Cerebellar cortex (tissue), 1 donor: ENCODE data around the gene ACBD6.

ENCODE experiments used
- DNase-seq: peaks from one replicate; pipeline ENCODE4 v3.0.0-alpha.2; 2015; ENCODE audit warnings: low spot score

Gene ACBD6

DNA sequence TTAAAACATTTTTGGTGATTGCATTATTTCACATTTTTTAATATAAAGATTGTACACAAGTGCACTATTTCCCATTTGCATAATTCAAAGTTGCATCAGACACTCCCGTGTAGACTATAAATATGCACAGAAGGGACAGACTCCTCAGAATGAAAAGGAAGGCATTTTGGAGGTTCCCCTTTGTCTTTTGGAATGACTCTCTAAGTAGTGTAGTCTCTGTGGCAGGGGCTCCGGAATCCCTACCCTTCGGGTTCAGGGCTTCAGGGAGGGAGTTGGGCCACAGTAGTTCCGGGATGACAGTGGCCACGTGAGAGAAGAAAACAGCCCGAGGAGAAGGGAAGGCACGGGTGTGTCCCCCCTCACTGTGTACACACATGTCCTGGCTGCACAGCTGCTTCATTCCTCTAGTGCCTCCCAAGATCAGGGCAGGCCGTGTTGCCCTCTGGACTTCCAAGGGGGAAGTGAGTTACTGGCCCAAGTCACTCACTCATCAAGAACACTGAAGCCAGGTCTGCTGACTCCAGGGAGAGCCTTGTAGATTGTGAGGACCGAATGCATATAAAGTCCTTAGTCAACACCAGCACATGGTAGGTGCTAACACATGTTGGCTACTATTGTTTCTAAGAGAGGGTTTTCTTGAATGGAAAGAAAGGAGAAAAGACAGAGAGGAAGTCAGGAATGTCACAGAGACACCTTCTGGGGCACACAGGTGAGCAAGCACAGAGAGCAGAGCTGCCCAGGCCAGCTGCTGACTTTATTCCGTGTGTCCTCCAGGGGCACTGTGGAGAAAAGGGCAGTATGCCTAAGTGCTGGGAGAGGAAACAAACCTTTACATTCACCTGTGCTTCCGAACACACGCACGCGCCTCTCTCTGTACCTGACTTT, 232.5 kb downstream of the ACBD6 start:
- peak; percentile 23 for DNase-seq

DNA sequence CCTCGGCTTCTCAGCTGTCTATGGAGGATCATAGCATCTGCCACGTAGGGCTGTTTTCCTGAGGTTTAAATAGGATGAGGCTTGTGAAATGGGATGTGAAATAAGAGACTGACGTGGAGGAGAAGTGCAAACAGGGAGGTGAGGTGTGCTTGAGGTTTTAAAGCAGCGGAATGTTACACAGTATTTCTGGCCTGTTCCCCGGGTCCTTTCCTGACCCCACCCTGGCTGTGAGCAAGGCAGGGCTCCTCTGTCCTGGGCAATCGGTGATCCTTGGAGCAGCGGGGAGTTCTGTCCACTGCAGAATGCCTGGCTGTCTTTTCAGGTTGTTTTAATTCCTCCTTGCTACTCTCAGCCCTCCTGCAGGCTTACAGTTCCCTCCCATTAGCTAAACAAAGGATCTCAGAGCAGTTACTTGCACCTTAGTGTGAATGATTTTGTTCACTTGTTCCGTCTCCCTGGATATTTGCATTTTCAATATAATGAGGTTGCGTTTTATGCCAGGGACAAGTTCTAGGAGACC, 233.8 kb downstream of the ACBD6 start:
- no peak for DNase-seq

DNA sequence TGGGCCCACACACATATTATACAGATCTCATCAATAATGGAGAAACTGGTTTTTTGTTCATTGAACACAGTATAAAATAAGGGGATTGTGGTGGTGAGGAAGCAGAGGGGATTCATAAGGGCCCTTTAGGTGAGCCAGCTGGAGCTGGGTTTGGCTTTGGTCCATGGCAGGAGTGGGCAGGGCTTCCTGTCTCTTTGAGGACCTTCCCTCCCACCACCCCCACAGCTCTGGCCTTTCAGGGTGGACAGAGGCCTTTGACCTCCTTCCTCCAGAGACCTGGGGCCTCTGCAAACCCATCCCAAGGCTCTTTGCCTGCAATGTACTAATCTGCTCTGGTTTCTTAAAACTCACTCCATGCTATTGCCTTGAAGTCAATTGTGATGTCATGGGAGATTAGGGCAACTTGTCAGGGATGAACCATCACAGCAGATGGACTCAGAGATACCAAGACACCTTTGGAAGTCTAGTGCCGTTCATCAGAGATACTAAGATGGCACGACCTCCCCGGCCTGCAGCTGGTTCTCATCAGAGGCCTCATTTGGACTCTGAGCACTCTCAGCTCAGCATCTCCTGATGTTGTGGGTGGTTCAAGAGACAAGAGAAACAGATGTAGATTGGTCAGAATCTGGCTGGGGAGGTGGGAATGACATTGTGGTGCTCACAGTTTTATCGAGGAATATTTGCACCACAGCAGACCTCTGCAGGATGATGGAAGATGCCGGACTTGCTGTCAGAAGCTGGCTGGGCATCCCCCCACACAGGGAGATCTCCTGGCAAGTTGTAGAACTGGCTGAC, 234.4 kb downstream of the ACBD6 start:
- DNase-seq = no peak

DNA sequence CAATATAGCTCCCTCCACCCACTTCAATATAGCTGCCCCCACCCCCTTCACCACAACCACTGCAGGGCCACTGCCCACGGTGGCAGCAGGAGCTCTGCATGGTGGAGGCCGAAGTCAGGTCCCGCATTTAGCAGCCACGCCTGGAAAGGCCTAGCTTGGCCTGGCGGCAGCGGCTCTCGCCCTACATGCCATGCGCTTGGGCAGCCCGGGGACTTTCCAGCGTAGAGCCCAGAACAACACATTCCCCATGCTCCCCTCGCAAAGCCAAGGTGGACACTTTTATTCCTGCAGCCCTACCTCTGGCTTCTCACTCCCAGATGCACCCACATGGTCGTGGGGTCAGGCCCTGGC, 235.2 kb downstream of the ACBD6 start:
- DNase-seq = no peak

DNA sequence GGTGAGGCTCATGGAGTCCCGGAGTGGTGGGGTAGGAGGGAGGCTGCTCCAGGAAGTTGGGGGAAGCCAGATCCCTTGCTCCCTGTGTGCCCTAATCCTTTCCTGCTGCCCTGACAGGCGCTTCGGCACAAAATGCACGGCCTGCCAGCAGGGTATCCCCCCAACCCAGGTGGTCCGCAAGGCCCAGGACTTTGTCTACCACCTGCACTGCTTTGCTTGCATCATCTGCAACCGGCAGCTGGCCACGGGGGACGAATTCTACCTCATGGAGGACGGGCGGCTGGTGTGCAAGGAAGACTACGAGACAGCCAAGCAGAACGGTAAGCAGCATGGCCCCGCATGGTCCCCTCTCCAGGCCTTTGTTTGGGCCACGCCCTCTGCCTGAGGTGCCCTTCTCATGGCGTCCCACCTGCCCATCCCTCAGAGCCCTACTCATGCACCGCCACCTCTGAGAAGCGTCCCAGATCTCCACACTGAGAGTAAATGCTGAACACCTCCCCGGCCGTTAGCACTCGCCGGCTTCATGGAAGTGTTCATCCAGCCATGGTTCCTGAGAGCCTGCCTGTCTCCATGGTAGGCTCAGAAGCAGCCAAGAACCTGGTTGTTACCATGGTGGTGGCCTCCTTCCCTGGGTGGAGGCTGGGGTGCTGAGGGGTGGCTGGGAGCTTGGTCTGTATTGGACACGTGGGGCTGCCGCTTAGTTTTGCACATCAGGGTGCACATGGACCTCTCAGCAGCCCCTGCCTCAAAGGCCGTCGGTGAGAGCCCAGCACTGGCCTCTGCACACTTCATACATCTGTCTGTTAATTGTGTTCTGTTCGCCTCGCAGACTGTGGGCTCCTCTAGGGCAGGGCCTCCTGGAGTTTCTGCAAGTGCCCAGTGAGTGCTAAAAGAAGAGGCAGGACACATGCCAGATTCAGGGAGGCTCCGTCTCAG, 235.8 kb downstream of the ACBD6 start:
- DNase-seq = no peak

DNA sequence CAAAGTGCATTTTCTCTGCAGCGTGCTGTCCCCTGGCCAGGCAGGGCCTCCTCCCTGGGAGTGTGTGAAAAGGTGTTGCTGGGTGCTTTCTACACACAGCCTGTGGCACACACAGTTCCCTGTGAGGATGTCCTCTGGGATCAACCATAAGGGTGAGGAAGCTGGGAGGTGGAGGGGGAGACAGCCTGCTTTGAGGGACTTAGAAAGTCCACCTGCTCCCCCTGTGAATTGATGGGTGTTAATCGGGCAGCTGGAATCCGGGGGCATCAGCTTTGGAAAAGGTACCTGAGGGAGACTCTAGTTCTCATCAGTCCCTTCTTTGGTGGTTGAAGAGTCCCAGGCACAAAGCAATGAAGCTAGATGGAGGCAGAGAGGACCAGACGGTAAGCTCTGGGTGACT, 236.5 kb downstream of the ACBD6 start:
- DNase-seq = no peak

DNA sequence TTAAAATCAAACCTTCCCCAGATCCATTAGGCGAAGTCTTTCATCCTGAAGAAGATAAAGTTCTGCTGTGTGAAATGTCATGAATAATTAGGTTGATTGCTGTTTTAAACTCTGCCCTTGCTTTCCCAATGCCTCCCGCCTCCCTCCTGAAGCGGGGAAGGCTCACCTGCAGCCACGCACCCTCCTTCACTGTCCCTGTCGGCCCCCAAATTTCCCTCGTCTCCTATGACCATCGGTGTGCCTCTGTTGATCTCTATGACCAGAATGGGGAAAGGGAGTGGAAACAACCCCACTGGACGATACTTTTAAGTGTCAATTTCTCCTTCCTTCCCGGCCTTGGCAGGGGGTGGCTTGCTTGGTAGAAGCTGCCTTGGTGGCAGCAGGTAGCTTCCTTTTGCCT, 237.2 kb downstream of the ACBD6 start:
- no peak for DNase-seq

DNA sequence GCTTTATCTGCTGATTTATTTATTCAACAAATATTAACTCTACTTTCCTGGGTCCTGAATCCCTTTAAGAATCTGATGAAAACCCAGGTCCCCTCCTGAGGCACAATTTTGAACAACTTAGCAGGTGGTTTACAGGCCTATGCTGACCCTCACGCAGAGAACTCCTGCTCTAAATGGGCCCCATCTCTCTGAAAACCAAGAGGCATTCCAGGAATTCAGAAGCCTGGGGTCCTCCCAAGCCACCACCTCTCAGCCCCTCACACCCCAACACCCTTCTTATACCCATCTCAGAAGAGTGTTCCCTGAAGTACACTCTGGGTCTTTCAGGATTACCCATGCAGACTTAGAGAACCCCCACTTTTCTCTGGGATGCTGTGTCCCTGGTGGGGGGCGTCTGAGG, 237.8 kb downstream of the ACBD6 start:
- no peak for DNase-seq

DNA sequence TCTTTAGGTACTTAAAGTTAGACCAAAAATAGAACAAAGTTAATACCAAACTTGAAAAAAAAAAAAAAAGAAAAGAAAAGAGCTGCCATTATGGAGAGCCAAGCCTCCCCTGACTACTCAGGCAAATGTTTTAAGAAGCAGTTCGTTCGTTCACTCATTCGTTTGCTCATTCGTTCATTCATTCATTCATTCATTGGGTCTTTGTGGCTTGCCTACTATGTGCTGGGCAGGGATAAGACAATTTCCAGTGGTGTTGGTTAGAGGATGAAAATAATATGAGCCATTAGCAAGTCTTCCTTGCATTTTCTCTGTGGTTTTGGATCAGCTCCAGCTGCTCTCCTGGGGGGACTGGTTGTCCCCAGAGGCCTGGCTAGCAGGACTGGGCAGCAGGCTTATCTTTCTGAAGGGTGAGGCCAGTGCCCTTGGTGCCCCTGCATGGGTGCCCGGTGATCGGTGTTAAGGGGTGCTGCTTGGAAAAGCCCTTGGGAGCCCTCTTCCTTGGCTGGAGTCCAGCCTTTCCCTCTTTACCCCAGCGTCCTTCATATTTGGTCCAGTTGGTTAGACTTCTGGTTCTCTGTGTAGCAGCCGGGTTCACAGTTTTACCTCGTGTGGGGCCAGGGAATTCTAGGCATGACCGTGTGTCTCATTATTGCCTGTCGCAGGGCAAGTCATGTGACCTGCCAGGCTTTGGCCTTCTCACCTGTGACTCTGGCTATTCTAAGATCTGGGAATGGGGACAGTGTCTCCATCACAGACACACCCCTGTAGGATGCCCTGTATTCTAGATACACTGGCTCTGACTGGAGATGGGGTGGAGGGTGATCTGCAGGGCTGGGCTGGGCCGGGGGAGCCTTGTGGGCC, 239.5 kb downstream of the ACBD6 start:
- no peak for DNase-seq

DNA sequence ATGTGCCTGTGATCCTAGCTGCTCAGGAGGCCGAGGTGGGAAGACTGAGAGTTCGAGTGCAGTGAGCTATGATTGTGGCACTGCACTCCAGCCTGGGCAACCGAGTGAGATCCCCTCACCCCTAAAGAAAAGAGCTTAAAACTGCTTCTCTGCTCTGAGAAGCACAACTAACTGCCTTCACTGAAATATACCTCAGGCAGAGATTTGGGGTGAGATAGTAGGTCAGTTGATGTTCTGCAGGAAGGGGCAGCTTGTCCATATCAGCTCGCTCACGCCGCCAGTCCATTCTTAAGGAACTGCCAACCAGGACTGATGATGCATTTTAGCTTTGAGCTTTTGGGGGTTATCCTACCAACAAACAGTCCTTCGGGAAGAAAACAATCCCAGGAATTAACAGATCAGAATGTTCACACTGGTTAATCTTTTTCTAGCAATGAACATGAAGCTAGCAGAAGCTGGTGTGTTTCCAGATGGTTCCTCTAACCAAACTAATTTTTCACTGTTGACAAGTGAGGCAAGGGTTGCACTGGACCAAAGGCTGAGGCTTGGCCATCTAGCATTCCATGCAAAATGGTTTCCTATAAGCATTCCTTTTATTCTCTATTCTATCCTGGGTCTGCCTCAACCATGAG, 240.7 kb downstream of the ACBD6 start:
- no peak for DNase-seq

DNA sequence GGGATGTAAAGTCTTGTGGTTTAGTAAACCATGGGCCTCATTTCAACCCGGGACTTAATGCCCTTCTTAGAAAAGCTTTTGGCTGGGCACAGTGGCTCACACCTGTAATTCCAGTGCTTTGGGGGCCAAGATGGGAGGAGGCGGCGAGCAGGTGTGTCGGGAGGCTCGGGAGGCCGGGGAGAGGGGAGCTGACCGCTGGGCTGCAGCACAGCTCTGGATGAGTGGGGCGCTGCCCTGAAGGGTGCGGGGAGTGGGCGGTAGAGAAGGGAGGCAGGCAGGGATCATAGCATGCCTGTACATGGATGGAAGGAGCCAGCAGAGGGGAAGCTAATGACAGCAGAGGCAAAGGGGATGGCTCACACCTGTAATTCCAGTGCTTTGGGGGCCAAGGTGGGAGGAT, 241.3 kb downstream of the ACBD6 start:
- no peak for DNase-seq

DNA sequence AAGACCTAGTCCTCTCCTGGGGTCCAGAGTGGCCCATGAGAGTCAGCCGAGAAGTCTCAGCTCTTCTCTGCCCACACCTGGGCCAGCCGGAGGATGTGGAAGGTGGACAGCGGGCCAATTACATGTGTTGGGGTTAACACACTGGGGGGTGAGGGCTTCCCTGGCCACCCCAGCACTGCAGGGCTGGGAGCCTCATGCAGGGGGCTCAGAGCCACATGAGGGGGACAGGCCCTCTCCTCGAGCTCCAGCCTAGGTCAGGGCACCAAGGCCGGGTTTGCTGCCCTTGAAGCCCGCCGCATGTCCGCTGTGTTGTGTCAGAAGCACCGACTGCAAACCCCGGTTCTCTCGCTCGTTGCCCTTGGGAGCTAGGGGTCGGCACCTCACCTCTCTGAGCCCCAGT, 241.8 kb downstream of the ACBD6 start:
- no peak for DNase-seq

DNA sequence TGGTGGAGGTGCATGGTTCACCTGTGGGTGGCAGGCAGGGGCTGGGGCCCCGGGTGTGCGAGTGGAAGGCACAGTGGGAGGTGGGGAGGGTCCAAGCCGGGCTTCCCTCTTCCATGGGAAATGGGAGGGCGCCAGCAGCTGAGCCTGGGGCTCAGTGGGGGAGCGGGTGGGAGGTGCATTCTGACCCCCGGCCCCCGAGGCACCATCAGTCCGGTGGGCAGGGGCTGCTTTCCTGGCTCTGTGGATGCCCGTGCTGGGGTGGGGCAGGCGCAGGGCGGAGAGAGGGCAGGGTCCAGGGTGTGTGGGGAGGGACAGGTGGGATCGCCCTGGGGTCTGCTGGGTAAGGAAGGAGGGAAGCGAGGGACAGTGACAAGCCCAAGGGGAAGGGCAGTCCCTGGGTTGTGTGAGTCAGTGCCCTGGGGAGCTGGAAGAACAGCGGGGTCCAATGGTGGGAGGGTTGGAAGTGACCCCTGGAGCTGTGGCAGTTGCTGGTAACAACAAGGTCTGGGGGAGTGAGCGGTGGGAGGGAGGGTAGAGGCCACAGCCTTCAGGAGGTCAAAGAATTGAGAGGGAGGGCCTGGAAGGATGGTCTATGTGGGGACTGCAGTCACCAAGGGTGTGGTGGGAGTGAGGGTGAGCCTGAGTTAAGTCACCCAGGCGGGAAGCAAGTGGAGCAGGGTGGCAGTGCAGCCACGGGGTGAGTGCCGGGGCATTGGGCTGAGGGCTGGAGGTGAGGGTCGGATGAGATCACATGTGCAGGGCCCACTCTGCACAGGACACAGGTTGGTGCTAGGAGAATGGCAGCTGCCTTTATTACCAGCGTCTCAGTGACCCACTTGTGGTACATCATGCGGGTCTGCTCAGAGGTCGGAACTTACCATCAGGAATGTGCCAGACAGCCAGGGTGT, 242.7 kb downstream of the ACBD6 start:
- DNase-seq = no peak

DNA sequence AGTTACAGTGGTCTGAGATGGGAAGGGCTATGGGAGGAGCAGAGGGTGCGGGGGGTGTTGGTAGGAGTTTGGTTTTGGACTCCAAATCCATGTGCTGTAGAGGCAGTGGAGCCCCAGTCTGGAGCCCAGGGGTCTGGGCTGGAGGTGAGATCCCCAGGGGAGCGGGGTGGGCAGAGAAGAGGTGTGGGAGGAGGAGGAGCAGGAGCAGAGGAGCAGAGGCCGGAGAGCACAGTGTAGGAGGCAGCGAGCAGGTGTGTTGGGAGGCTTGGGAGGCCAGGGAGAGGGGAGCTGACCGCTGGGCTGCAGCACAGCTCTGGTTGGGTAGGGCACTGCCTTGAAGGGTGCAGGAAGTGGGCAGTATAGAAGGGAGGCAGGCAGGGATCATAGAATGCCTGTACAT, 243.4 kb downstream of the ACBD6 start:
- DNase-seq = no peak

DNA sequence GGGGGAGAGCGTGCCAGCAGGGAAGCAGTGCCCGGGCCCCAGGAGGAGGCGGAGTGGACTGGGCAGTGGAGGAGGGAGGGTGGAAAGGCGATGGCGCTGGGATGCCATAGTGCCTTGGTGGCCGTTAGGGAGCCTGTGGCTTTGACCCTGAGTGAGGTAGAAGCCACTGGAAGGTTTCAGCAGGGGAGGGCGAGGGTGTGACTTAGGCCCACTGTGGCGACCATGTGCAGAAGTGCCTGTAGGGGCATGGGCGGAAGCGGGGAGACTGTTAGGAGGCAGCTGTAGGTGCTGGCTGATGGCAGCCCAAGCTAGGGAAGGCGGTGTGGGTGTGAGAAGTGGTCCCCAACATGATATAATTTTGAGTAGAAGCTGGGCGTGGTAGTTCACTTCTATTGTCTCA, 244.1 kb downstream of the ACBD6 start:
- DNase-seq = no peak

DNA sequence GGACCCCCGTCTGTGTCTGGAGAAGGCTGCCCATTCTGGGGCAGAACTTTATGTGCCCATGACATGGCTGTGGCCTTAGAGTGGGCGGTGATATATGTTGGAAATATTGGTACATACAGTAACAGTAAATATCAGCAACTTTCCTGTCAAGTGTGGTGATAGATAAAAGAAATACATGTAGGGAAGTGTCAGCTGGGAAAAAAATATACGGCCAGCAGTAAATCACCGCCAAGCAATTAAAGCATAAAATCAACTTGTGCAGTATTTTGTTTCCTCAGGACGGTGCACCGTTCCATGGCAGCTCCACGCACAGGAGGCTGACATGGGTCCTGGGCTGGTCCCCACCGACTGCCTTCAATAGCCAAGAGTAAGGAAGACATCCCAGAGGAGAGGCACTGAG, 244.9 kb downstream of the ACBD6 start:
- DNase-seq = no peak

DNA sequence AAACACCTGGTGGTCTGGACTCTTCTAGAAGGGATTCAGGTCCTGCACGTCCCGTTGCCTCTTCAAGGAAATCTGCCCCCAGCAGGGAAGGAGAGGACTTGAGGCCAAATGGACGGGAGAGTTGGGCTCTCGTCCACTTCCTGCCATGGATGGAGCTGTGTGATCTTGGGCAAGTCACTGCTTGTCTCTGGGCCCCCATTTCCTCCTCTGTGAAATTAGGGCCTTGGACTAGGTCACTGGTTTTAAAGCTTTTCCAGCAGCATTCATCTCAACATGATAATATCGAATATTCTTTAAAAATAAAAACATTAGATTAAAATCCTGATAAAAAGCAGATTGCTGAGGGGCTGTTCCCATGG, 245.4 kb downstream of the ACBD6 start:
- no peak for DNase-seq

DNA sequence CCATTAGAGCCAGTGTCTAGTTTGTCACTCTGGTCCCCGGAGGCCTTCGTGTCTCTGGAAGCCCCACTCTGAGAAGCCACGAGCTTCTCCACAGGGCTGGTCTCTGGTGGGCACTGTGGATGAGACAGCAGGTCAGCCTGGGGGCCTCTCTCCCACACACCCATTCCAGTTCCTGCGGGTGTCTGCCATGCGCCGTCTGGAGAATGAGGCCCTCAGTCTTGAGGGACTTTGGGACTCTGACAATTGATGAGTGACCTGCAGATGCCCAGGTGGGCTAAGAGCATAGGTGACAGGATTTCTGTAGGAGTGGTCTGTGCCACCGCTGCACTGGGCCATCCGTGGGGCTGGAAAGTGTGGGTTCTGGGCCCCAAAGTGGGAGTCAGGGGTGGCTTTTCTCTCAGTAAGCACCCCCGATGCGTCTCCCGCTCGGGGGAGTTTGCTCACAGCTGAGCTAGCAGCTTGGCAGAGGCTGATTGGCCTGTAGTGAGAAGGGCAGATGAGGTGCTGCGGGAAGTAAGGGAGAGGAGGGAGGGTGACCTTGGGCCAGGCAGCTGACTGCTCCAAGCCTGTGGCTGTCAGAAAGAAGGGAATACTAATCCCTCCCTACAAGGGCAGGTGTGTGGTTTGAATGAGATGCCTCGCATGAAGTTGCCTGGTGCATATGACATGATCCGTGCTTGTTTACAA, 245.9 kb downstream of the ACBD6 start:
- no peak for DNase-seq
